Esophagus mucosa (tissue), 1 donor: ENCODE data around the gene EPYC. TPM values are rescaled to one million over a fixed set of nuclear protein-coding genes. Genes with fewer than 3 reads are reported as not detected.
A peak's percentile ranks its signal among the peaks of the same experiment; 100 is the strongest.

ENCODE experiments used
- ATAC-seq: fragments of 200-7000 bp; cut with Tn5 transposase; one replicate; pipeline ENCODE4 v1.9.1; 2020
- total RNA-seq: library from RNA; stranded (reverse); gene quantifications from one replicate; pipeline ENCODE4 v1.2.4, GENCODE V29; 2023
- donor health status: DM: yes; HTN: yes; CAD: no.

Gene EPYC
- total RNA-seq, 1 donor from 2014 or later: not detected

DNA sequence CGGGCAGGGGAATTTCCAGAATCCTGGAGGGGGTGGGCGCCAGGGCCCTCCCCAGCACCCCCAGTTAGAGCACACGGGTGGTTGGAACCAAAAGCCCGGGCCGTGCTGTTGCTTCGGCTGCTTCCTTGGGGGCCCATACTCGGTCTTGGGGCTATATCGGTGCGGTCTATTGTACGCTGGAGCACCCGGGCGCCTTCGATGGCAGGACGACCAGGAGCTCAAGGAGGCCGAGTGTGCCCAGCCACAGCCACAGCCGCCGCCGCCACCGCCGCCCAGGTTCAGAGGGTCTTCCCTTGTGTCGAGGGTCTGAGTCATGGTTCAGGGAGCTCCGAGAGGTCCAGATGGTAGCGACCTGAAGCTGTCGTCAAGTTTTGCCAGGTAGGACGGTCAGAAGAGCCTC, 50.3 kb downstream of the EPYC start:
- ATAC-seq: no peak

DNA sequence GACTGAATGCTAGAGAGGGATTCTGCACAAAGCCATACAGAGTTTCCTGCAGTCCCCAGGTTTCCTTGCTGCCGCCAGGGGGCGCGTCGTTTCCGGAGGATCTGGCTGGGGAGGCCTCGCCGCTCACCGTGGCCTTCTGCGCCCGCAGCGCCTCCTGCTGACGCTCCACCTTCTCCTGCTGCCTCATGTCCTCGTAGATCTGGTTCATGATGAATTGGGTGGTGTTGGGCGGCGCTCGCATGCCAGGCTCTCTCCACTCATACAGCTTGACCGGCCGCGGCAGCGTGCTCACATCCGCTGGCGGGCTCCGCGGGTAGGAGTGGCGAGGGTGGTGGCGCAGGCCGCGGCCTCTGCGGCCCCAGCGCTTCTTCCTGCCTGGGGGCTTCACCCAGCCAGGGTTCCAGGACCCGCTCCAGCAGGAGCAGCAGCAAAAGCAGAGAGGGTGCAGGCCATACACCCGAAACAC, 50.8 kb downstream of the EPYC start:
- no peak for ATAC-seq

DNA sequence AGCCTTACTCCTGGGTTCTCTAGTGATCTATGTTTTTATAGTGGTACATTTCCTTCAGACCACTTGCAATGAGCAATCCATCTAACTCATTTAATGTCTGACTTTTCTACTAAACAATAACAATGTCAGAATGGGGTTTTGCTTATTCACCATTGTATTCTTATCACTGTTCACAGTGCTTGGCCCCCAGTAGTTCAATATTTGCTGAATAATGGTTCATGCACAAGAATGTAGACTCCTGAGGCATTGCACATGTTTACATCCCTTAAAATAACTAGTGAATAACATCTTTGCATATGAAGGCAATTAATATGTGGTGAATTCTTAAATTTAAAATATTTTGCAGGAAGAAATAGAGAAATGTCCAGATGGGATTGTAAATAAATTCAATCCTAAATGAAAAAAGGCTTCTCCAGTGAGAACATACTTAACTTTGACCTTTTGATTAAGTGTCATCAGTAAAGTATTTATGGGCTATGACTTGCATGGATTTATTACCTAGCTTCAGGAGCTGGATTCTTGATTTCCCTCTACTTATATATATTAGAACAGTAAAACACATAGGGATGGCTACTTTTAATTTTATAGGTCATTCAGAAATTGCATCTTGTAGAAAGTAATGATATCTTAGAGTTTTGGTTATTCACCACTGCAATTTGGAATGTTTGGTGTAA, 53.2 kb downstream of the EPYC start:
- ATAC-seq: no peak

DNA sequence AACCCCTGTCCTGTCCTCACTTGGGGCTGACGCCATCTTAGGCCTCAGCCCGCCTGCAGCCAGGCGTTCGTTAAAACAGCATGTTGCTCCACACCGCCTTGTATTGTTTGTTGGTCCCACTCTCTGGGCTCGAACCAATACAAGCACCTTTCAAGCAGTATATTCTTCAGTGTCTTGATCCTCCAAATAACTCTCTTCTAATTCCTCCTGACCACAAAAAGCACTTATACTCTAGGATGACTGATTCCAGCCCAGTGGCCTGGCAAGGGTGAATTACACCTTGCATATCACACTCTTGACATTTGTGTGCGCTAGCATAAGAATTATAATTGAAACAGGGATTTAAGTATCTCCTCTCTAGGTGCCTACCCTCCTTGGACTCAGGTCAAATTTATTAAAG, 56.9 kb downstream of the EPYC start:
- no peak for ATAC-seq

DNA sequence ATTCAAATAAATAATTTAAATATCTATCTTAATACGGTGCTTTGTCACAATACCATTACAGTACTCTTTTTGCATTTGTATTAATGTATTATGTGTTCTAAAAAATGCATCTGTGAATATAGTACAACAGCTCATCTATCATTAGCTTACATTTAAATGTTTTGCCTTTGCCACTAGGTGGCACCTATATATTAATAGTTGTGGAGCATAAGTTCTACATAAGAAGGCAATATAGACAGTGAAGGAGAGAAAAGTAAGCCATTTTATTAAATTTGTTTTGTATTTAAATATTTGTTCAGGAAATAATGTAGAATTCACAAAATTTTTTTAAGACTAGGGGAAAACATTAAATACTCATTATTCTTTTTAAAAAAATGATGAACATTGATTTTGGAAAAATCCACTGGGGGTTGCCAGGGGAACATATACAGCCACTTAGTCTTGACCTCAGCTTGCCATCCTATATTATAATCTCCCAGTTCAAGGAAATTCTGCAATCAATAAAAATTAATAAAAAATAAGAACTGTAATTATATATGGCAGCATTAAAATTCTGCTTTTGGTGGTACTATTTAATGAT, 59.6 kb downstream of the EPYC start:
- no peak for ATAC-seq

DNA sequence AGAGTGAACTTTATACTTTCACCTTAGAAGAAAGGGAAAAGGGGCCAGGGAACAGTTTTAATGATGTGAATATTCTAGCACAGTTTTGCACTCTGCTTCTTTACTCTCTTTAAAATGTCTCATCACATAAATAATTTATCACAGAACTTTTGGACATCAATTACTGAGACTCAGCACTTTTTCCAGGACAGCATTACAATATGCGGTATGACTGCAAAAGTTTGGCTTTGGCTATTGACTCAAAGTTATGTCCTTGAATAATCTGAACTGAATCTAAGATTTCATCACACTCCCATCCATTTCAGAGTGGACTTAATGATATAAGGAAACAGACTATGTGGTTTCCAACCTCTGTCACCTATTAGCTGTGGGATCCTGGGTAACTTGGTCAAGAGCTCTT, 61.5 kb downstream of the EPYC start:
- ATAC-seq: no peak

DNA sequence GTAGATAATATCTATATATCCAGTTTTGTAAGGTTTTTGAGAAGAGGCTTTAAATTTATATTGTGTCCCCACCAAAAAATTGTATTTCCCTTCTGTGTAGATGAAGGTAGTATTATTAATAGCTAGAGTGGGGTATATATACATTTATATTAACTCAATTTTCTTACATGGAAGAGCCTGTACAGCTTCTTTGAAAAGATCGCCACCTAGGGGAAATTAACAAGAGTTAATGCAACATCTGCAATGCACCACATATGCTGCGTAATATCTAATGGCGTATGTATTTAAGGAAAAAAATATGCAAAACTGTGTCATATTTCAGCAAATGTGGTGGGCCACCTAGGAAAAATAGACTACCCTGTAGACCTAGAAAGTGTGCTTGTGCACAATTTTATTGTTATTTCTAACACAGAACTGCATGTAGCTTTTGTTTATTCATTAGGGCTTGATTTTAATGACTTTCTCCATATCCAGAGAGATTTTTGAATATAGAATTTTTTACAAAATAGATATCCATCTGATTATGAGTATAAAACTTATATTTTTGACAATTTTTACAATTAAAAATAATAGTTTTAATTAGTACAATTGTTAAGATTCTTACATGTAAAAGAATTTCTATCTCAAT, 63.8 kb downstream of the EPYC start:
- ATAC-seq: peak; percentile 60

DNA sequence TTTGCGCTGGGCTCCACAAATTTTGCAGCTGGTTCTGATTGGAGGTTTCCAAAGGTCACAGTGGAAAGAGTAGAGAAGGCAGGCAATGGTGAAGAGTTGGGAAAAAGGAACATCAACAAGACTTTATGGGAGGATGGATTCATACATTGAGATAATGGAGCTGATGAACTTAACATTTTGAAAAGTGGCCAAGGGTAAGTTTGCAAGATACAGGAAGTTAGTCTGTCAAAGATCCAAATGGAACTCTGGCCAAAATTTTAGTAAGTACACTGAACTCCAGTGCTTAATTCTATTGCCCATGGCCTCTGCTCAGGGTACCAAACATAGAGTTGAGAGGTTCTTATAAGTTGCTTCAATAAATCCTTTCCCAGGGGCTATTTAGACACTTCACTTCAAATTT, 65.4 kb downstream of the EPYC start:
- ATAC-seq: no peak

DNA sequence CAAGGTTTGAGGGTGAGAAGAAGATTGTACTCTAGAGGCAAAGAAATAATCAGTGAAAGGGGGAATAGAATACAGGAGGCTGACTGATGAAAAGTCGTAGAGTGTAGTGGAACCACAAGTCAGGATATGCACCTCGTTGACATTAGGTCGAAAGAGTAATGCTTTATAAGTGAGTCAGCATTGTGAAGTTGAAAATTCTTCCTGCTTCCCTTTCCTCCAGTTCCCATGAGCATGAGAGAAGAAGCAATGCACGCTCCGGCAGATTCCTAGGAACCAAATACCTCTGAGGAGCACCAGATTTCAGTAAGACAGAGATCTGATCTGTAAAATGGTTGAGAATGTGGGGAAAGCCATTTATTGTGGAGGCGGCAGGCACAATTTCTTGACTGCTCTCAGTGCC, 66.3 kb downstream of the EPYC start:
- peak; percentile 83 for ATAC-seq

DNA sequence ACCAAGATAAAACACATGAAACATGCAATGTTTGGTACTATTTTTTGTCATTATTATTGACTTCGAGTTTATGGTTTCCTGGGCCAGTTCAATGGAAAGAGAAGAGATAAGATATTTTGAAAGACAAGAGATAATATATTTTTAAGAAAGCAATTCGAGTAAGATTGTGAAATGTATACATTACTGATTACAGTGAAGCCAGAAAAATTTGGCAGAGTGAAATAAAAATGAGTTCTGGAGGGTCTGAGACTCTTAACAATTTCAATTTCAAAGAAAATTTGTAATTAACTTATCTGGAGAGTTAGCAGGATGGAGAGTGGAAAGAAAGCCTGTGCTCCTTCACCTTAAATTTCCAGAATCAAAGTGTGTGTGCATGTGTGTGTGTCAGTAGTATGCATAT, 67.1 kb downstream of the EPYC start:
- no peak for ATAC-seq

DNA sequence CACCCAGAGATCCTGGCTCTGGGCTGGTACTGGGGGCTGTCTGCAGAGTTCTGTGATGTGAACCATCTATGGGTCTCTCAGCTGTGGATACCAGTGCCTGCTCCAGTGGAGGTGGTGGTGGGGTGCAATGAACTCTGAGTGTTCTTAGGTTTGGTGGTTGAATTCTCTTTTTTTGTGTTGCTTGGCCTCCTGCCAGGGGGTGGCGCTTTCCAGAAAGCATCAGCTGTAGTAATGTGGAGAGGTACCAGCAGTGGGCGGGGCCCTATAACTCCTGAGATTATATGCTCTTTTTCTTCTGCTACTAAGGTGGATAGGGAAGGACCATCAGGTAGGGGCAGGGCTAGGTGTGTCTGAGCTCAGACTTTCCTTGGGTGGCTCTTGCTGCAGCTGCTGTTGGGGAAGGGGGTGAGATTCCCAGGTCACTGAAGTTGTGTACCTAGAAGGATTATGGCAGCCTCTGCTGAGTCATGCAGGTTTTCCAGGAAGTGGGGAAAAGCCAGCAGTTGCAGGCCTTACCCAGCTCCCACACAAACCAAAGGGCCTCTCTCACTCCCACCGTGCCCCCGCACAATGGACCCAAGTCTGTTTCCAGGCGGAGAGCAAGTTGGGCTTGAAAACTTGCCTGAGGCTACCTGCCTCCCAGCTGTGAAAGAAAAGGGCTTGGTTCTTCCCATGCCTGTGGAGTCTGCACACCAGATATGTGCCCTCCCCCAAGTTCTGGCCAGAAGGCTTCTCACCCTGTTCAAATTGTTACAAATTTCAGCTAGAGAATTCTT, 68.4 kb downstream of the EPYC start:
- ATAC-seq: no peak

DNA sequence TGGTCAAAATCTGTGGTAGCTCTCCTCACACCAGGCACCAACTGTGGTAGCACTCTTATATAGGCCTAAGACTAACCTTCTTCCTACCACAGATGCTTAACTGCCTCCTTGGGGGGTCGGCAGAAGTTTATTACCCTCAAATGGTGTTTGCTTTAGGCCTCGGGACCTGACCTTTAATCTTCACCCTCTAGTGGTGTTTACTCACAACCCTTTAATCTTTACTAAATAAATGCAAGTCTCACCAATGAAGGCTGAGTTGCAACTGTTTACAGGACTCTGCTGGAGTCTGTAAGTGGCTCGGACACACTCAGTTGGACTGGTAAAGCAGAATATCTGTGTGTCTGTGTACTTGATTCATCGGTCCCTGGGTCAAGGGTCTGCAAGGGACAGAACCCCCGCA, 79.2 kb downstream of the EPYC start:
- ATAC-seq: no peak

DNA sequence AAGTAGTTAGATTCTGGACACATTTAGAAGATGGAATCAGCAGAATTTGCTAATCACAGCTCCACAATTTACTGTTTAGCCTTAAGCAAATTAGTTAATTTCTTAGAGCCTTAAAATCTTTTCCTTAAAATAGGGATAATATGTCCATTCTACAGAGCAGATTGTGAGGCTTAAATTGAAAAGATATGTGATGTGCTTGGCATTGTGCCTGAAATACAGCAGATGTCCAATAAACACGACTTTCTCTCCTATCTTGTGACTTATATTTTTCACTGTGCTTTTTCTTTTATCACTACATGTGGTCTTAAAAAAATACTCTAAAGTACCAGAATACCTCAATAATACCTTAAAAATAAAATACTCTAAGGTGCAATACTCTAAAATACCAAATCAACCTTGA, 80.4 kb downstream of the EPYC start:
- no peak for ATAC-seq

DNA sequence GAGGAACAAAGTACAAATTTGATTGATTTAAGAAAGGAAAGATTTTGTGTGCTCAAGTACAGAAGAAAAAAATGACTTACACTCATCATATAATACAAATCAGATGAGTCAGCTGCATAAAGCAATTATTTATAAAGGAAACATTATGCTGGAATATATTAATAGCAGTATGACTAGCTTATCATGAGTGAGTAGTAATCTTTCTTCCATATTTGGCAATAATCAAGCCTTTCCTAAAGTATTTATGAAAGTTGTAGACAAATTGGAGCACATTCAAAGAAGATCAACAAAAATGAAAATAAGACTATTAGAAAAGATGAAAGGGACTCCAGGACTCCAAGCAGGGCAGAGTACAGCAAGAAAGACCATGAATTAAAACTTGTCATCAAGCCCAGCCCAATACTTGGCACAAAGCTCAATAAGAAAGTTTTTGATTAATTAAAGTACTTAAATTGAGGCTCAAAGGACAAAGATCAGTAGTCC, 82.6 kb downstream of the EPYC start:
- ATAC-seq: peak; percentile 62

DNA sequence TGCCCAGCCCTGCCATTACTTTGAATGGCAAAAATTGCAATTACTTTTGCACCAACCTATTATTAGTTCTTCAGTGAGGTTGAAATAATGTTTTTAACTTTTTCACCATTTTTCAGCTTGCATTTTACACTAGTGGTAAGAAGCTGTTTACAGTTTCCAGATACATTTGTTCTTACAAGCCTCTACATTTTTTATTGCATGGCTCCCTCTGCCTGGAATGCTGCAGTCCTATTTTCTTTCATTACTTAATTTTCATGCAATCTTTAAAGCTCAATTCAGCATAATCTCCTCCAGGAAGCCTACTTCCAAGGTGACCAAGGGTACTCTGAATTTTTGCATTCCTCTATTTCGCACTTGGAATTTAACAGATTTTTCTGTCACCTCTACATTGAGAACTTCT, 83.2 kb downstream of the EPYC start:
- no peak for ATAC-seq

DNA sequence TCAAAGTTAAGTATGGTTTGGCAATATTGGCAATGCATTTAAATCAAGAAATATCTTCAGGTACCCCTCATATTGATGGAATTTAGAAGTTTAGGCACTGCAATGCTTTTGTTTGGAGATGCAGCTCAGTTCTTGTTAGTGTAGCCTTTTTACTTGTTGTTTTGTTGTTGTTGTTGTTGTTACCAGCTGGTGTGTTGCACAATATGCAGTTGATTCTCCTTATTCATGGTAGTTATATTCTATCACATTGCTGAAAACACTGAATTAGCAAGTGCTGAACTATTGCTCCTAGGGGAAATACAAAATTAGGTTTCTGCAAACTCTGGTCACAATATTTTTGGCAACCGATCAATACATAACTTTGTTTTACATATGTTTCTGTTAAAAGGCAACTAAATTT, 84.5 kb downstream of the EPYC start:
- no peak for ATAC-seq

DNA sequence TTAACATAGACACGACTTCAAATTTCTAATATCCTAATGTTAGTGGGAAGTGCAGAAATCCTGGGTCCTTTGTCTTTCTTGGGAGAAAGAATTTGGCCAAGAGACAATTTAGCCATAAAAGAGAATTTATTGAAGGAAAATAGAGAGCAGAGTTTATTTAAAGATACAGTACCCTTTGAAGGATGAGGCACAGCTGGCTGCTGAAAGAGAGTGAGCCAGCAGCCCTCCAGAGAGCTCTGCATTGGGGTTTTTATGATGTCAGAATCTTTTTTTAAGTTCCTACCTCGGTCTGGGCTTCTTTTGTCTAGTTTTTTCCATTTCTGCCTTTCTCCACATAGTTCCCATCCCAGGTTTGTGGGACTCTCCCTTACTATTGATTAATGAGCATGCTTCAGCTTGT, 87.3 kb downstream of the EPYC start:
- ATAC-seq: no peak

DNA sequence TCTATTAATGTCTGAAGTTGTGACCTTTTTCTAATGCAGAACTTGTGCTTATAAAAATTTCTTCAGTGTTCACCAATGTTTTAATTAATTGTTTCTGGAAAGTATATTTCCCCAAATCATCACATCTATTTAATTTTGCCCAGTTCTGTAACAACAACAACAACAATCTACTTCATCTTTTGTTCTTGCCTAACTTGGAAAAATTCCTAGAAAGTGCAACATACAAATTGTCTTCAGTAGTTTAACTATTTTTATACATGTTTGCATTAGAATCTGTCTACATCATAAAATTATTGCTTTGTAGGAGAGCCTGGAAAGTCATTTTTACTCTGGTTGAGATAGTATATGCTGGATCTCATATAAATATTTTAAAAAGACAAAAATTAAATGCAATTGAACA, 88.3 kb downstream of the EPYC start:
- no peak for ATAC-seq

DNA sequence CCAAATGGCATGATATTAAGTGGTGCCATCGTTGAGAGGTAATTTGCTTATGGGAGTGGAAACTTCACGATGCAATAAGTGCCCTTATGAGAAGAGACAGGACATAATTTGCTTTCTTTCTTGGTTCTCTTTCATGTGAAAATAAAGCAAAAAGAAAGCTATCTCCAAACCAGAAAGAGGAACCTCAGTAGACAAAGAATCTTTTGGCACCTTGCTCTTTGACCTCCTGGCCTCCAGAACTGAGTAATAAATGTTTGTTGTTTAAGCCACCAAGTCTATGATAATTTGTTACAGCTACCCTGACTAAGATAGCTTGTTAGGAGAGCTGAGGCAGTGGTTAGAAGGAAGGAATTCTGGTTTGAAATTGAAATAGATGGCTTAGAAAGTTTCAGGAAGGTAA, 89.4 kb downstream of the EPYC start:
- ATAC-seq: no peak
